Lower leg skin (tissue), 3 donors: Measurements from ENCODE around the gene FILIP1L.

Experiments
- CTCF ChIP-seq, 3 donors: fragments of 450-650 bp; IDR thresholded peaks; one replicate each; pipeline ENCODE4 v1.5.1; 2016; ENCODE audit warnings: antibody characterized with exemption in 3 of 3, mild to moderate bottlenecking in 3 of 3, moderate library complexity in 2 of 3
- POLR2A ChIP-seq, 2 donors: fragments of 450-650 bp; IDR thresholded peaks; one replicate each; pipeline ENCODE4 v1.6.1; 2016 to 2017; ENCODE audit warnings: antibody characterized with exemption in 2 of 2, mild to moderate bottlenecking in 1 of 2, moderate library complexity in 1 of 2

GRCh38 chr3:100032243-100032642 is 82.1 kb downstream of the FILIP1L start:
- TF ChIP-seq POLR2A (IDR thresholded peaks at IDR 0.05) (no peak), CTCF (IDR thresholded peaks at IDR 0.05) (no peak)
